Esophagus muscularis mucosa (tissue), 4 donors: Measurements from ENCODE around the gene UBE2E2. TPM values are rescaled to one million over a fixed set of nuclear protein-coding genes. Genes with fewer than 3 reads are reported as not detected.

Experiments
- DNase-seq: peaks from one replicate; pipeline ENCODE4 v3.0.0-alpha.2; 2017; ENCODE audit errors: extremely low spot score
- H3K27ac ChIP-seq, 4 donors: fragments of 200-600 bp; sonication (generic); replicated peaks in 1 of 4; 1 replicate in 3 of 4; 2 replicates in 1 of 4; pipeline ENCODE4 v1.5.1; 2016 to 2019; ENCODE audit warnings: mild to moderate bottlenecking in 1 of 4
- H3K27me3 ChIP-seq, 4 donors: fragments of 200-600 bp; sonication (generic); one replicate each; pipeline versions ENCODE4 v1.5.1 to v1.6.0; 2016 to 2019
- H3K36me3 ChIP-seq, 4 donors: fragments of 200-600 bp; sonication (generic); one replicate each; pipeline ENCODE4 v1.5.1; 2016 to 2019
- H3K4me1 ChIP-seq, 4 donors: fragments of 200-600 bp; sonication (generic); one replicate each; pipeline ENCODE4 v1.5.1; 2016 to 2019
- H3K4me3 ChIP-seq, 4 donors: fragments of 200-600 bp; sonication (generic); 1 replicate in 2 of 4; 2 replicates in 2 of 4; pipeline ENCODE4 v1.5.1; 2016 to 2019; ENCODE audit warnings: mild to moderate bottlenecking in 4 of 4, moderate library complexity in 1 of 4
- H3K9me3 ChIP-seq, 4 donors: fragments of 200-600 bp; sonication (generic); 1 replicate in 3 of 4; 2 replicates in 1 of 4; pipeline ENCODE4 v1.5.1; 2016 to 2019
- EP300 ChIP-seq: sonication (generic); formaldehyde crosslinking; IDR thresholded peaks from one replicate; pipeline ENCODE4 v1.6.1; 2017; ENCODE audit warnings: antibody characterized with exemption
- POLR2A ChIP-seq: fragments of 450-650 bp; IDR thresholded peaks from one replicate; pipeline ENCODE4 v1.6.1; 2017; ENCODE audit warnings: antibody characterized with exemption, moderate library complexity, mild to moderate bottlenecking, low read depth
- POLR2AphosphoS5 ChIP-seq, 2 donors: sonication (generic); formaldehyde crosslinking; IDR thresholded peaks; one replicate each; pipeline ENCODE4 v1.6.1; 2017; ENCODE audit warnings: antibody characterized with exemption in 2 of 2
- WGBS: methylation state at CpG from one replicate; pipeline ENCODE4 v1.1.5; 2018; 5-methylcytosine and 5-hydroxymethylcytosine counted together
- intact Hi-C: fragments of 100-400 bp; cut with DNase I; formaldehyde crosslinking; loops from one replicate; pipeline ENCODE4 v1.15.1; 2023
- total RNA-seq, 4 donors: library from RNA; depleted of rRNA; stranded (reverse); fragments of >200 nt; gene quantifications; one replicate each; pipeline versions ENCODE4 v1.1.0 to v1.2.1, GENCODE V29; 2016
- TF ChIP-seq, protein P1 (sequence below), 3 experiments: fragments of 200-600 bp in 2 of 3; fragments of 450-650 bp in 1 of 3; sonication (generic) in 2 of 3; IDR thresholded peaks; one replicate each; pipeline ENCODE4 v1.5.1; 2017 to 2019; ENCODE audit warnings: antibody characterized with exemption in 3 of 3, mild to moderate bottlenecking in 2 of 3, moderate library complexity in 1 of 3

The UBE2E2 gene
- total RNA-seq, 4 donors from 2014 or later, result 53.5 to 143 (median 90.3) TPM

DNA sequence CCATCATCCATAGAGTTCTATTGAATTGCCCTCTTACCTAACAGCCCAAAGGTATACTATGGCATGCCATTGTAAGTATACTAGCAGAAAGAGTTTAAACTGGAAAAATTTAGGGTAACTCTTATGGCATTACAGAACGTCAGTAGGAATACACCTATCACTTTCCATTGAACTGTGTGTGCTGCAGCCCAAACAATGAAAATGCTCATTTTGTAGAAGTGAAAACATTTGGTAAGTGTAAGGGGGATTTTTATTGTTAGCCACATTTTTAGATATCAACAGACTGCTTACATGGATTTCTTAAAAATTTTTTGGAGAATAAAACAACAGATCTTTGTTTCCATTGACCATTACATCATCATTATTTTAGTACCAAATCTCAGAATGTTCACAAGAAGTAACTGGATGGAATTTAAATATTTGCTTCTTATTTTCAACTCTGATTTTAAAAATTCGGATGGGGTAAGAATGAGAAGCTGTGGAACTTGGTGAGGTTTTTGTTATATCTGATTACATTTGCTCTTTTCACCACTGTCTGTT is 245.9 kb downstream of the UBE2E2 start:
- Histone ChIP-seq H3K4me1 (peaks cover 0 to 31% (median 13%) of the 10 kb centered on the region in 4 donors), H3K4me3 (no peak overlapping the region), H3K27ac (no peak overlapping the region), H3K36me3 (no peaks in the 10 kb centered on the region), H3K27me3 (no peaks in the 10 kb centered on the region), H3K9me3 (no peaks in the 10 kb centered on the region)
- intact Hi-C loops, result no loop called here
- TF ChIP-seq, protein P1, sequence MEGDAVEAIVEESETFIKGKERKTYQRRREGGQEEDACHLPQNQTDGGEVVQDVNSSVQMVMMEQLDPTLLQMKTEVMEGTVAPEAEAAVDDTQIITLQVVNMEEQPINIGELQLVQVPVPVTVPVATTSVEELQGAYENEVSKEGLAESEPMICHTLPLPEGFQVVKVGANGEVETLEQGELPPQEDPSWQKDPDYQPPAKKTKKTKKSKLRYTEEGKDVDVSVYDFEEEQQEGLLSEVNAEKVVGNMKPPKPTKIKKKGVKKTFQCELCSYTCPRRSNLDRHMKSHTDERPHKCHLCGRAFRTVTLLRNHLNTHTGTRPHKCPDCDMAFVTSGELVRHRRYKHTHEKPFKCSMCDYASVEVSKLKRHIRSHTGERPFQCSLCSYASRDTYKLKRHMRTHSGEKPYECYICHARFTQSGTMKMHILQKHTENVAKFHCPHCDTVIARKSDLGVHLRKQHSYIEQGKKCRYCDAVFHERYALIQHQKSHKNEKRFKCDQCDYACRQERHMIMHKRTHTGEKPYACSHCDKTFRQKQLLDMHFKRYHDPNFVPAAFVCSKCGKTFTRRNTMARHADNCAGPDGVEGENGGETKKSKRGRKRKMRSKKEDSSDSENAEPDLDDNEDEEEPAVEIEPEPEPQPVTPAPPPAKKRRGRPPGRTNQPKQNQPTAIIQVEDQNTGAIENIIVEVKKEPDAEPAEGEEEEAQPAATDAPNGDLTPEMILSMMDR (IDR thresholded peaks at IDR 0.05), result no peak
- TF ChIP-seq EP300 (no peak), POLR2AphosphoS5 (IDR thresholded peaks at IDR 0.05) (no peak), POLR2A (no peak)
- 73% methylated on average over 2 of the region's 2 CpGs for WGBS
- DNase-seq, result no peak

DNA sequence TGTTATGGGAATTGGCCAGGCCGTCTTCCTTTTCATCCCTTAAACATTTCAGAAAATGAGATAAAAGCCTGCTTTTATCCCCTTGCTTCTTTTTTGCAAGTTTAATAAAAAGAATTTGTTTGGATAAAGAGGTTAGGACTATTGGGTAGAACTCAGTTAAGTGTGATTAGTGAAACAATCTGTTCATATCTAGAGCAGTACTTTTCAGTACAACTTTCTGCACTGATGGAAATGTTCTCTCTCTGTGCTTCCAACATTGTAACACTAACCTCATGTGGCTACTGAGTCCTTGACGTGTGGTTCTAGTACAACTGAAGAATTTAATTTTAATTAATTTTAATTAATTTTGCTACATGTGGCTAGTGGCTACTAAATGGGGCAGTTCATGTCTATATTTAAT is 246.9 kb downstream of the UBE2E2 start:
- no peaks in the 10 kb centered on the region for H3K9me3 ChIP-seq
- H3K4me1 ChIP-seq, result peaks cover 0 to 40% (median 22%) of the 10 kb centered on the region in 4 donors
- H3K27ac ChIP-seq, result no peak overlapping the region
- 77% methylated on average over 2 of the region's 2 CpGs for WGBS
- intact Hi-C loops, result loop anchor here (10.0 kb wide), 1 partner anchor 245 kb away; the partner anchor contains the start of gene UBE2E2
- no peak for DNase-seq
- H3K27me3 ChIP-seq, result no peaks in the 10 kb centered on the region
- TF ChIP-seq POLR2A (no peak), EP300 (no peak), POLR2AphosphoS5 (IDR thresholded peaks at IDR 0.05) (no peak)
- TF ChIP-seq, protein P1 (IDR thresholded peaks at IDR 0.05), result no peak
- H3K36me3 ChIP-seq, result no peaks in the 10 kb centered on the region
- no peak overlapping the region for H3K4me3 ChIP-seq

DNA sequence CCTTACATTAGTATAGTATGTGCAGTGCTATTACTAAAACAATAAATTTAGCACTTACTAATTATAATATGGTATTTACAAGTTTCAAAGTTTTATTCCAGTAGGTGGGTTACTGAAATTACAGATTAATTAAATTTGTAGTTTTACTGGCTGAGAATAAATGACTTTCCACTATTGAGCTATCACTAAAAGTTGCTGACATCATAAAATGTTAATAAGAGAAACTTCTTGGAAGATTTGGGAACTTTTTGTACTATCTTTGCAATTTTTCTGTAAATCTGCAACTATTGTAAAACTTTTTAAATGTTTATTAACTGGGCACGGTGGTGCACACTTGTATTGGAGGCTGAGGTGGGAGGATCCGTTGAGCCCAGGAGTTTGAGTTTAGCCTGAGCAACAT is 247.7 kb downstream of the UBE2E2 start:
- Histone ChIP-seq H3K36me3 (no peaks in the 10 kb centered on the region), H3K4me1 (peaks cover 5 to 48% (median 30%) of the 10 kb centered on the region in 4 donors), H3K9me3 (no peaks in the 10 kb centered on the region), H3K4me3 (no peak overlapping the region), H3K27me3 (no peaks in the 10 kb centered on the region), H3K27ac (no peak overlapping the region)
- DNase-seq, result no peak
- TF ChIP-seq POLR2AphosphoS5 (IDR thresholded peaks at IDR 0.05), result no peak
- no peak for TF ChIP-seq POLR2A
- TF ChIP-seq, protein P1 (IDR thresholded peaks at IDR 0.05), result no peak
- no peak for TF ChIP-seq EP300
- 98% methylated on average over 2 of the region's 2 CpGs for WGBS
- intact Hi-C loops, result loop anchor here (10.0 kb wide), 1 partner anchor 246 kb away; the partner anchor contains the start of gene UBE2E2

DNA sequence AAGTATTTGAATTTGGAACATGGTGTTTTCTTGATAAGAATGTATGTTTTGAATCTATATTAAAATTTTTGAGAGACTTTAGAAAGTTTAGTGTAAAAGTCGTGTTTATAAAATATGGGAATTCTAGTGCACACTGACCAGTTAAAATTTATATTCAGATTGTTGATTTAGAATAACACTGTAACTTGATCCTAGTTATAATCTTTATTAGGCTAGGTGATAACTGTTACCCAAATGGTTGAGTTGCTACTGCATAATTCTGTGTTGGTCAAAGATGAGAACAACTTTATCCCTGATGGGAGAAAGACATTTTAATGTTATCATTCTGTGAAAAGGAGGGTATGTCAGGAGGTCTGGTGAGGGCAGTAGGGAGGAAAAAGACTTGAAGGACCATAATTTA is 249.3 kb downstream of the UBE2E2 start:
- TF ChIP-seq POLR2A, result no peak
- TF ChIP-seq, protein P1 (IDR thresholded peaks at IDR 0.05), result no peak
- TF ChIP-seq POLR2AphosphoS5 (IDR thresholded peaks at IDR 0.05), result no peak
- no peak for TF ChIP-seq EP300
- no peak overlapping the region for H3K27ac ChIP-seq

More for the DNA sequence above, 249.3 kb downstream of the UBE2E2 start:
- Histone ChIP-seq H3K36me3 (no peaks in the 10 kb centered on the region), H3K9me3 (no peaks in the 10 kb centered on the region), H3K4me3 (no peak overlapping the region), H3K4me1 (peaks cover 5 to 41% (median 28%) of the 10 kb centered on the region in 4 donors), H3K27me3 (no peaks in the 10 kb centered on the region)
- WGBS, result 100% methylated on average over 1 of the region's 1 CpG
- intact Hi-C loops, result loop anchor here (10.0 kb wide), 1 partner anchor 248 kb away; the partner anchor contains the start of gene UBE2E2
- no peak for DNase-seq
